Fibroblast of the aortic adventitia (primary cell): ENCODE data around the gene PPP1R26. TPM values are rescaled to one million over a fixed set of nuclear protein-coding genes. Genes with fewer than 3 reads are reported as not detected.
A peak's percentile ranks its signal among the peaks of the same experiment; 100 is the strongest.

ENCODE experiments used
- DNase-seq: peaks from one replicate; pipeline ENCODE4 v3.0.0-alpha.2; 2010; ENCODE audit warnings: low read depth
- H3K4me3 ChIP-seq: 2 replicates; pipeline ENCODE4 v1.5.1; 2011; ENCODE audit warnings: low read depth, mild to moderate bottlenecking, control low read depth, low read length, moderate library complexity
- total RNA-seq: library from RNA; depleted of rRNA; stranded (reverse); fragments of >200 nt; gene quantifications from 2 replicates; pipeline ENCODE4 v1.2.3, GENCODE V29; 2012; ENCODE audit warnings: low replicate concordance
- TF ChIP-seq, protein P1 (sequence below): IDR thresholded peaks from 2 replicates; pipeline ENCODE4 v1.5.1; 2011; ENCODE audit warnings: mild to moderate bottlenecking, low read length, control low read depth, inconsistent platforms; ENCODE audit not compliant: insufficient read depth

The PPP1R26 gene
- total RNA-seq, 1 donor: 2.8 TPM

DNA sequence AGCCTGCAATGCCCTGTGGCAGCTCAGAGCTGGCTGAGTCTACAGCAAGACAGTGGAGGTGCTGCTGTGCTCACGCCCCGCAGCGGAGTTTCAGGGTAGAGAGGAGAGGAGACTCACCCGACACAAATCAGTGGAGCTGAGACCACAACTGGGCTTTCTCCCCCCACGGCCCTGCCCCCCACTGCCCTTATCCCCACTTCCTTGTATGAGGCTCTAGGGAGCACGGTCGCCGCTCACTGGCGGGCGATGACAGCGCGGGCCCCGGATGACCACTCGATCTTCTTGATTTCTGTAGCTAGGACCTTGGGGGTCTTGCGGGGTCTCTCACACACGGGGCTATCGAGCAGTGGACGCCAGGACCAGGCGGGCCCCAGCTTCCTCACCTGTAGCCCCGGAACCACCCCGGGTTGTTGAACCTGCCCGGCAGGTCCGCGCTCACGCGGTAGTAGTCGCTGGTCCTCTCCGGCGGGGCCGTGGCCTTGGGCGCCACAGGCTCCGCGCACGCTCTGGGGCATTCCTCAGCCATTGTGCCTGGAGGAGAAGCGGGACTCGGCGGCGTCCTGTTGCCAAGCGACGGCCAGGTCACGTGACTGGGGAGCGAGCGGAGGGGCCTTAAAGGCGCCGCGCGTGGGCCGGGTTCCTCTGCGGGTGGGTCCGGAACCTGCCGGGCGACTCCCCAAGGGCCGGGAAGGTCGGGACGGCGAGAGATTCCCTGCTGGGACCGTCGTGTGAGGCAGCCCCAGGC is 19.9 kb downstream of the PPP1R26 start:
- H3K4me3 ChIP-seq: peak overlapping the region; percentile 82
- TF ChIP-seq, protein P1, sequence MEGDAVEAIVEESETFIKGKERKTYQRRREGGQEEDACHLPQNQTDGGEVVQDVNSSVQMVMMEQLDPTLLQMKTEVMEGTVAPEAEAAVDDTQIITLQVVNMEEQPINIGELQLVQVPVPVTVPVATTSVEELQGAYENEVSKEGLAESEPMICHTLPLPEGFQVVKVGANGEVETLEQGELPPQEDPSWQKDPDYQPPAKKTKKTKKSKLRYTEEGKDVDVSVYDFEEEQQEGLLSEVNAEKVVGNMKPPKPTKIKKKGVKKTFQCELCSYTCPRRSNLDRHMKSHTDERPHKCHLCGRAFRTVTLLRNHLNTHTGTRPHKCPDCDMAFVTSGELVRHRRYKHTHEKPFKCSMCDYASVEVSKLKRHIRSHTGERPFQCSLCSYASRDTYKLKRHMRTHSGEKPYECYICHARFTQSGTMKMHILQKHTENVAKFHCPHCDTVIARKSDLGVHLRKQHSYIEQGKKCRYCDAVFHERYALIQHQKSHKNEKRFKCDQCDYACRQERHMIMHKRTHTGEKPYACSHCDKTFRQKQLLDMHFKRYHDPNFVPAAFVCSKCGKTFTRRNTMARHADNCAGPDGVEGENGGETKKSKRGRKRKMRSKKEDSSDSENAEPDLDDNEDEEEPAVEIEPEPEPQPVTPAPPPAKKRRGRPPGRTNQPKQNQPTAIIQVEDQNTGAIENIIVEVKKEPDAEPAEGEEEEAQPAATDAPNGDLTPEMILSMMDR: no peak
- peak; percentile 88 for DNase-seq

DNA sequence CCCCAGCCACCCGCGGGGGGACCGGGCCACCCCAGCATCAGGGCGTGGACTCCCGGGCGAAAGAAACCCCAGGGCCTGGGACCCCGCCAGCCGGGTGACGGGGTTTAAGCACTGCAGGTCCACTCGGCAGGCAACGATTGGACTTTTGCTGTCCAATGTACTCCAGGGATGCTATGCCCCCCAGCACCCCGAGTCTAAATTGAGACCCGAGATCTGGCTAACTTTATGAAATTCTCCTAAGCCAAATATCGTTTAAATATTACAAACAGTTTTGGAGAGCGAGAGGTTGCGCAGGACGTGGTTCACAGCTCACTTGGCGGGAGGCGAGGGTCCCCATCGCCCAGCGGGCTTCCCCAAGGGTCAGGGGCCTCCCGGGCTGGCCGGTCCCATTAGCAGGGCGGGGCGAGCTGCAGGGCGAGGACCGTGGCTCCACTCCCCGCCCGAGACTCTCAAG is 20.5 kb downstream of the PPP1R26 start:
- DNase-seq: peak; percentile 69
- TF ChIP-seq, protein P1: no peak
- peak overlapping the region; percentile 82 for H3K4me3 ChIP-seq

DNA sequence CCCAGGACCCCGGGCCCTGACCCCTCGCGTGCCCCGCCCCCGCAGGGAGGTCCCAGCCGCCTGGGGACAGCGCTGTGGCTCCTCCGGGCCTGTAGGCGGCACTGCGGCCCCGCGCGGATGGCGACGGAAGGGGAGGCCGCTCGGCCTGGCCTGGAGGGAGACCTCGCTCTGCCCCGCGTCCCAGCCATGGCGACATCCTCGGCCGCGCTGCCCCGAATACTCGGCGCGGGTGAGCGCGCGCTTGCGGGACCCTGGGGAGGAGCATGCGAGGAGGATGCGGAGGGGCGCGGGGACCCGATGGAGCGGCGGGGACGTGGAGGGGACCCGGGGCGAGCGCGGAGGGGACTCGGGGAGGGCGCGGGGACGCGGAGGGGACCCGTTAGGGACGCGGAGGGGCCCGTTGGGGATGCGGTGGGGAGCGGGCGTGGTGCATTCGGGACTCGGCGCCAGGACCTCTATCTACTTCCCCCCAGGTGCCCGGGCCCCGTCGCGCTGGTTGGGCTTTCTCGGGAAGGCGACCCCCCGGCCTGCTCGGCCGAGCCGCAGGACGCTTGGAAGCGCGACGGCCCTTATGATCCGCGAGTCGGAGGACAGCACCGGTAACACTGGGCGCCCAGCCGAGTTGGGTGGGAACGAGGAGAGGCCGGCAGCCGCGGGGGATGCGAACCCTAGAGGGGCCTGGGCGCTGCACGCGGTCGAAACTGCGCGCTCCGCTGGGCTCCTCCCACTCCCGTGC is 21.1 kb downstream of the PPP1R26 start, which contains the start of gene MRPS2:
Gene MRPS2 (plus strand): TSS at position 158 of the 736 bp plus-strand sequence. CDS start 29 bp downstream, at position 187.
- H3K4me3 ChIP-seq: peak within 1 kb of the TSS; percentile 82
- TF ChIP-seq, protein P1: peak; percentile 73
- peak; percentile 80 for DNase-seq

DNA sequence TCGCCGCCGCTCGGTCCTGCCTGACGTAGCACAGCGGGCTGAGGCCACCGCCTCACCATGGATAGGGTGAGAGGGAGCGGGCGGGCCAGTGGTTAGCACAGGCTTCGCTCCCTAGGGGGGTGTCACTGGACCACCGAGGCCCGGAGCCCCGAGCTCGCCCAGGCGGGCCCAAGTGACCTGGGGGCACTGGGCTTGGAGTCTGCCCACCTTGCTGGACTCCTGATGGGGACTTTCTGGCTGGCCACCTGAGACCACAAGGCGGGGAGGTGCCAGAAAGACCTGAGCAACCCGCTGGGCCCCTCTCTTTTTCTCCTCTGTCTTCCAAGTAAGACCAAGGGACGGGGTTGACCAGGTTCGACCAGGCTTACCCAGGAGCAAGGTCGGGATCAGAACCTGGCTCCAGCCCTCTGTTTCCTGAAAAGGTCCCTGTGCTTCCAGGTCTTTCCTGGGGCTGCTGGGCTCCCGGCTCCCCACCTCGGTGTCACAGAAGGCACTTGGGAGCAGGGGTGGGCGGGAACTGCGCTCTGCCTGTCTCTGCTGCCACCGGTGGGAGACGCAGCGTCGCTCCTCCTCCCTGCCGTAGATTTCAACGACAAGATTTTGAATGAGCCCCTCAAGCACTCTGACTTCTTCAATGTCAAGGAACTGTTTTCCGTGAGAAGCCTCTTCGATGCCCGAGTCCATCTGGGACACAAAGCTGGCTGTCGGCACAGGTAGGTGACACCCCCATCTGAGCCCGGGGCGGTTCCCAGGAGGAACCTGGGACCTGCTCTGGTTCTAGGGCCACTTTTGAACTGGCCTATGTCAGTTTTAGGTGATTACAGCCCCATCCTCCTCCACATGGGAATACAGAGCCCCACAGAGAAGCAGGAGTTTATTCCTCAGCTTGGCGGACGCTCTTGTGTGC is 21.9 kb downstream of the PPP1R26 start:
- H3K4me3 ChIP-seq: peak overlapping the region; percentile 82
- TF ChIP-seq, protein P1: no peak
- DNase-seq: no peak

DNA sequence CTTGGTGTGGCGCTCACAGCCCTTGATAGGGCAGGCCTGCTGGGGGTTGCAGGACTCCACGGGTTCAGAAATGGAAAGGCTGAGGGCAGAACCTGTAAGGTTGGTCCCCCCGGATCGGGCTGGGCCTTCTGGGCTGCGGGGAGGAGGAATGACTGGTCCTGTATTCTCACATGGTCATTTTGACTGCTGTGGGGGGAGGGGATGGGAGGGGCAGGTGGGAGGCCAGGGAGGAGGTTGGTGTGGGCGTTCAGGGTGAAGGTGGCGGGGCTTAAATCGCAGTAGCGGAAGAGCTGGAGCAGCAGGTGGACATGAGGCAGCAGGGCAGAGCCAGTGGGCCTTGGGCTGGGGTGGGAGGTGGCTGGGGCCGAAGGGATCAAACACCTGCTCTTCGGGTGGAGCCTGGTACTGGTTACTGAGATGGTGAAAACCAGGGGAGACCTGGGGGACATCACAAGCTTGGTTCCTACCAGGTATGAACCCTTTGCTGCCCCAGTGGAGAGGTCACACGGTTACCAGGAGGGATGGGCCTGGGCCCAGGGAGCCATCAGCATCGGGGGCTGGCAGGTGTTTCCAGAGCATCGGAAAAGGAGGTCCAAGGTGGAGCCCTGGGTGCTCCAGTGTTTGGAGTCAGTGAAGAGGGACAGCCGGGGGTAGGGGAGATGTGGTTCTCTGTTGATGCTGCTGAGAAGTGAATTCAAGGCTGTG is 22.7 kb downstream of the PPP1R26 start:
- peak overlapping the region; percentile 82 for H3K4me3 ChIP-seq
- DNase-seq: no peak
- TF ChIP-seq, protein P1: no peak

DNA sequence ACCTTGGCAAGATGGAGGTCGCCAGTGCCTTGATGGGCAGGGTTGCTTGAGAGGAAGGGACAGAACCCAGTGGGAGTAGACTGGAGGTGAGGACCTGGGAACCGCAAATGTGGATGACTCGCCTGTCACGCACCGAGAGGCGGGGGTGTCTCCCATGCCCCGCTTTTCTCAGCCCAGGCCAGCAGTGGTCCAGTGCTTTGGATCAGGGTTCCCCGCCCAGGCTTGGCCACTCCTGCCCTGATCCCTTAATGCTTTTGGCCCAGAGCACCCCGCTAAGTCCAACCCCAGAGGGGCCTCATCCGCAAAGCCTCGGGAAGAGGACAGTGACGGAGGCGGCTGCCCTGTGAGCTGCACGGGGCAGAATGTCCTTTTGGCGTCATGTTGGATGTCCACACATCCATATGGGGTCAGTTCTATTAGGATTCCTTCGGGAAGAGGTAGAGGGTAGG is 23.3 kb downstream of the PPP1R26 start:
- no peak for DNase-seq
- TF ChIP-seq, protein P1: no peak
- no peak overlapping the region for H3K4me3 ChIP-seq
